ENCODE results near the gene CCDC170. TPM values are rescaled to one million over a fixed set of nuclear protein-coding genes. Genes with fewer than 3 reads are reported as not detected.

CCDC170 gene
- total RNA-seq, 1 donor from 2014 or later: 0.07 TPM

GRCh38 chr6:151488226-151488625 is 5.6 kb upstream of the CCDC170 start:
- H3F3A ChIP-seq (ENCODE audit: low read depth): no peaks in the 10 kb centered on the region
- Mint-ChIP-seq H3K36me3 (no peaks in the 10 kb centered on the region), H3K4me3 (no peak overlapping the region)

GRCh38 chr6:151490996-151491395 is 2.8 kb upstream of the CCDC170 start:
- H3K36me3 Mint-ChIP-seq: no peaks in the 10 kb centered on the region
- Histone ChIP-seq H3K27ac (no peak overlapping the region), H4K20me1 (ENCODE audit: low read depth) (no peaks in the 10 kb centered on the region), H3K9ac (no peak overlapping the region), H3K4me1 (no peaks in the 10 kb centered on the region), H2AFZ (replicated peaks) (no peak overlapping the region), H3K9me3 (ENCODE audit: low read depth) (no peaks in the 10 kb centered on the region), H3K79me2 (ENCODE audit: low read depth) (no peaks in the 10 kb centered on the region), H3K27me3 (peaks cover 49% of the 10 kb centered on the region), H3F3A (ENCODE audit: low read depth) (no peaks in the 10 kb centered on the region), H3K4me2 (no peak overlapping the region), H3K36me3 (no peaks in the 10 kb centered on the region), H3K4me3 (no peak overlapping the region)
- H3K4me1 Mint-ChIP-seq: peaks cover 6% of the 10 kb centered on the region
- H3K27ac Mint-ChIP-seq: no peak overlapping the region
- no peaks in the 10 kb centered on the region for H3K9me3 Mint-ChIP-seq
- no peak overlapping the region for H3K4me3 Mint-ChIP-seq
- TF ChIP-seq EZH2phosphoT487 (IDR thresholded peaks at IDR 0.05) (no peak), CTCF (IDR thresholded peaks at IDR 0.05) (no peak), EZH2 (IDR thresholded peaks at IDR 0.05) (no peak)
- no peak for DNase-seq (ENCODE audit: low spot score)
- H3K27me3 Mint-ChIP-seq (ENCODE audit: insufficient read depth, low read depth): peaks cover 11% of the 10 kb centered on the region

More at GRCh38 chr6:151488226-151488625, 5.6 kb upstream of the CCDC170 start:
- no peaks in the 10 kb centered on the region for H3K9me3 Mint-ChIP-seq
- Histone ChIP-seq H3K27ac (no peak overlapping the region), H3K9ac (no peak overlapping the region), H3K4me1 (no peaks in the 10 kb centered on the region), H2AFZ (replicated peaks) (no peak overlapping the region), H3K79me2 (ENCODE audit: low read depth) (no peaks in the 10 kb centered on the region), H4K20me1 (ENCODE audit: low read depth) (no peaks in the 10 kb centered on the region), H3K27me3 (peaks cover 22% of the 10 kb centered on the region), H3K4me2 (no peak overlapping the region), H3K9me3 (ENCODE audit: low read depth) (no peaks in the 10 kb centered on the region), H3K36me3 (no peaks in the 10 kb centered on the region), H3K4me3 (no peak overlapping the region)
- TF ChIP-seq EZH2phosphoT487 (IDR thresholded peaks at IDR 0.05) (no peak), EZH2 (IDR thresholded peaks at IDR 0.05) (no peak), CTCF (IDR thresholded peaks at IDR 0.05) (no peak)
- H3K27ac Mint-ChIP-seq: no peak overlapping the region
- DNase-seq (ENCODE audit: low spot score): no peak
- H3K27me3 Mint-ChIP-seq (ENCODE audit: insufficient read depth, low read depth): peaks cover 4% of the 10 kb centered on the region
- H3K4me1 Mint-ChIP-seq: peaks cover 2% of the 10 kb centered on the region

GRCh38 chr6:151493161-151493803 is 535 bp upstream of the CCDC170 start:
- Mint-ChIP-seq H3K36me3 (no peaks in the 10 kb centered on the region), H3K9me3 (no peaks in the 10 kb centered on the region), H3K4me3 (peak overlapping the region; percentile 85), H3K27ac (no peak overlapping the region), H3K27me3 (ENCODE audit: insufficient read depth, low read depth) (peaks cover 14% of the 10 kb centered on the region), H3K4me1 (peaks cover 6% of the 10 kb centered on the region)
- Histone ChIP-seq H3K36me3 (no peaks in the 10 kb centered on the region), H3K79me2 (ENCODE audit: low read depth) (no peaks in the 10 kb centered on the region), H3K9ac (no peak overlapping the region), H3K4me2 (peak overlapping the region; percentile 97), H3K4me3 (peak overlapping the region; percentile 80), H3K4me1 (no peaks in the 10 kb centered on the region), H4K20me1 (ENCODE audit: low read depth) (no peaks in the 10 kb centered on the region), H3K27me3 (peaks cover 59% of the 10 kb centered on the region), H2AFZ (replicated peaks) (peak overlapping the region; percentile 99), H3K27ac (no peak overlapping the region), H3F3A (ENCODE audit: low read depth) (no peaks in the 10 kb centered on the region), H3K9me3 (ENCODE audit: low read depth) (no peaks in the 10 kb centered on the region)
- no peak for TF ChIP-seq EZH2phosphoT487 (IDR thresholded peaks at IDR 0.05)
- no peak for TF ChIP-seq CTCF (IDR thresholded peaks at IDR 0.05)
- TF ChIP-seq EZH2 (IDR thresholded peaks at IDR 0.05): no peak
- DNase-seq (ENCODE audit: low spot score): no peak

Measured in neural progenitor cell (in vitro differentiated cells).